ENCODE data around the gene RIMS1. TPM values are rescaled to one million over a fixed set of nuclear protein-coding genes. Genes with fewer than 3 reads are reported as not detected.

RIMS1 gene
- total and polyA plus RNA-seq, 2 donors (not counting 3 experiments of a cell fraction or from before 2014, with no cell fraction given) = 0.15 TPM; not detected in 1

GRCh38 chr6:72216222-72217068 lies 330.1 kb downstream of the RIMS1 start:
- no peak overlapping the region for H2AFZ ChIP-seq (ENCODE audit: low read depth, low read length)
- H3K4me2 ChIP-seq (ENCODE audit: insufficient read depth, low read length) = no peak overlapping the region
- no peaks in the 10 kb centered on the region for H3K4me1 ChIP-seq (ENCODE audit: control insufficient read depth, extremely low read depth, insufficient read depth, low read length)
- dilution Hi-C loops (cut with MboI; ENCODE audit: extremely low pct_ligation_motif_present, low sequenced_read_pairs) = no loop called here
- CTCF ChIA-PET = no interaction called here
- DNase-seq (ENCODE audit: low read depth, low spot score) (no peak), FAIRE-seq (peak; percentile 50)
- TF ChIP-seq EZH2 (IDR thresholded peaks at IDR 0.05; ENCODE audit: borderline replicate concordance, low read depth, low read length, severe bottlenecking) (no peak), CTCF (IDR thresholded peaks at IDR 0.05; ENCODE audit: extremely low read depth in 1 of 2, insufficient read depth in 1 of 2, low read depth in 1 of 2, low read length in 2 of 2) (no peak), FOS (IDR thresholded peaks at IDR 0.05; ENCODE audit: borderline replicate concordance, insufficient read depth, low read length) (no peak), POLR2A (IDR thresholded peaks at IDR 0.05; ENCODE audit: low read depth, low read length) (no peak), JUN (IDR thresholded peaks at IDR 0.05; ENCODE audit: borderline replicate concordance, insufficient read depth, insufficient read length, low read depth) (no peak), MAX (IDR thresholded peaks at IDR 0.05; ENCODE audit: insufficient read depth, insufficient read length) (no peak), POLR2AphosphoS5 (IDR thresholded peaks at IDR 0.05; ENCODE audit: insufficient read depth, low read depth, low read length) (no peak), MYC (IDR thresholded peaks at IDR 0.05; ENCODE audit: low read depth, low read length) (no peak), GATA2 (IDR thresholded peaks at IDR 0.05; ENCODE audit: insufficient read depth, insufficient read length, low read depth, low read length) (no peak)
- peaks cover 0 to 3% of the 10 kb centered on the region in 2 experiments for H3K27me3 ChIP-seq (ENCODE audit: control insufficient read depth in 2 of 2, insufficient read depth in 2 of 2, low read length in 2 of 2)
- intact Hi-C loops (cut with micrococcal nuclease) = loop anchor here (5.0 kb wide), 1 partner anchor 324 kb away; no protein-coding TSS in a partner anchor
- BruUV-seq (replicated peaks) = no TSS peak
- H4K20me1 ChIP-seq (replicated peaks; ENCODE audit: control insufficient read depth, extremely low read depth, insufficient read depth, low read length) = no peaks in the 10 kb centered on the region
- H3K4me3 ChIP-seq (replicated peaks in 1 of 3; ENCODE audit: insufficient read depth in 1 of 3, low read depth in 1 of 3, low read length in 3 of 3) = no peak overlapping the region
- H3K27ac ChIP-seq (ENCODE audit: insufficient read depth, low read depth, low read length) = no peak overlapping the region
- H3K79me2 ChIP-seq (ENCODE audit: control insufficient read depth, insufficient read depth, low read length) = no peaks in the 10 kb centered on the region
- H3K9me3 ChIP-seq (replicated peaks; ENCODE audit: control insufficient read depth, insufficient read depth, low read length) = no peaks in the 10 kb centered on the region
- POLR2A ChIA-PET = no interaction called here
- no peaks in the 10 kb centered on the region for H3K36me3 ChIP-seq (ENCODE audit: control insufficient read depth in 2 of 2, extremely low read depth in 1 of 2, insufficient read depth in 2 of 2, low read length in 2 of 2)
- no peak overlapping the region for H3K9ac ChIP-seq (replicated peaks; ENCODE audit: extremely low read depth, insufficient read depth, low read length)
- no peaks in the 10 kb centered on the region for H3K9me1 ChIP-seq (replicated peaks; ENCODE audit: control insufficient read depth, extremely low read depth, insufficient read depth, low read length)
